Keratinocyte (primary cell): Measurements from ENCODE around the gene MARCHF10.

Experiments
- EZH2 ChIP-seq: IDR thresholded peaks from one replicate; pipeline ENCODE4 v1.6.1; 2012; ENCODE audit warnings: inconsistent platforms, mild to moderate bottlenecking, low read length, moderate library complexity
- TF ChIP-seq, protein P1 (sequence below), 3 experiments: IDR thresholded peaks in 1 of 3; conservative IDR thresholded peaks in 1 of 3; optimal IDR thresholded peaks in 1 of 3; 2 replicates in 2 of 3; 3 replicates in 1 of 3; pipeline versions ENCODE3 to v1.5.1; 2011; ENCODE audit warnings: low read length in 3 of 3, mild to moderate bottlenecking in 3 of 3, moderate library complexity in 2 of 3, control low read depth in 1 of 3, inconsistent platforms in 1 of 3; ENCODE audit not compliant: insufficient read depth in 2 of 3; ENCODE audit errors: extremely low read depth in 1 of 3

DNA sequence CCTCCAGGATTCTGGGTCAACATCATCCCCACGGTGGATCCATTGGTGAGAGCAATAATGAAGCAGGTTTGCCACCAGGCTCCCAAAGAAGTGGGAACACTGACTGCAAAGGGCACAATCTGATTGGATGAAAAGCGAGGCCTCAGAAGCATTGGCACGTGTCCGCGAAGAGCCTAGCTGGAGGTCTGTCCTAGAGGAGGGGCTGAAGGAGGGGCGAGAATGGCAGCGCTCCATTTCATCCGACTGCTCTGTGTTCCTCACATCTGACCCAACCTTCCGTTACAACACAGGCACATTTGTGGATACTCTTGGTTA is 100.7 kb downstream of the MARCHF10 start:
- TF ChIP-seq, protein P1, sequence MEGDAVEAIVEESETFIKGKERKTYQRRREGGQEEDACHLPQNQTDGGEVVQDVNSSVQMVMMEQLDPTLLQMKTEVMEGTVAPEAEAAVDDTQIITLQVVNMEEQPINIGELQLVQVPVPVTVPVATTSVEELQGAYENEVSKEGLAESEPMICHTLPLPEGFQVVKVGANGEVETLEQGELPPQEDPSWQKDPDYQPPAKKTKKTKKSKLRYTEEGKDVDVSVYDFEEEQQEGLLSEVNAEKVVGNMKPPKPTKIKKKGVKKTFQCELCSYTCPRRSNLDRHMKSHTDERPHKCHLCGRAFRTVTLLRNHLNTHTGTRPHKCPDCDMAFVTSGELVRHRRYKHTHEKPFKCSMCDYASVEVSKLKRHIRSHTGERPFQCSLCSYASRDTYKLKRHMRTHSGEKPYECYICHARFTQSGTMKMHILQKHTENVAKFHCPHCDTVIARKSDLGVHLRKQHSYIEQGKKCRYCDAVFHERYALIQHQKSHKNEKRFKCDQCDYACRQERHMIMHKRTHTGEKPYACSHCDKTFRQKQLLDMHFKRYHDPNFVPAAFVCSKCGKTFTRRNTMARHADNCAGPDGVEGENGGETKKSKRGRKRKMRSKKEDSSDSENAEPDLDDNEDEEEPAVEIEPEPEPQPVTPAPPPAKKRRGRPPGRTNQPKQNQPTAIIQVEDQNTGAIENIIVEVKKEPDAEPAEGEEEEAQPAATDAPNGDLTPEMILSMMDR (optimal IDR thresholded peaks at IDR 0.05 in 1 of 3, IDR thresholded peaks at IDR 0.05 in 1 of 3, conservative IDR thresholded peaks at IDR 0.05 in 1 of 3; ENCODE audit: extremely low read depth in 1 of 3, insufficient read depth in 2 of 3, low read length in 3 of 3), result no peak
- TF ChIP-seq EZH2, result no peak
